ENCODE data around the gene AKAP6.

The AKAP6 gene

GRCh38 chr14:32713856-32714255 is 384.8 kb downstream of the AKAP6 start:
- no peak for DNase-seq (ENCODE audit: low read depth)
- TF ChIP-seq CTCF (IDR thresholded peaks at IDR 0.05; ENCODE audit: control insufficient read depth, extremely low read depth, insufficient read depth) = no peak
- no peak overlapping the region for H3K4me3 ChIP-seq (ENCODE audit: low read depth, low read length)

DNA sequence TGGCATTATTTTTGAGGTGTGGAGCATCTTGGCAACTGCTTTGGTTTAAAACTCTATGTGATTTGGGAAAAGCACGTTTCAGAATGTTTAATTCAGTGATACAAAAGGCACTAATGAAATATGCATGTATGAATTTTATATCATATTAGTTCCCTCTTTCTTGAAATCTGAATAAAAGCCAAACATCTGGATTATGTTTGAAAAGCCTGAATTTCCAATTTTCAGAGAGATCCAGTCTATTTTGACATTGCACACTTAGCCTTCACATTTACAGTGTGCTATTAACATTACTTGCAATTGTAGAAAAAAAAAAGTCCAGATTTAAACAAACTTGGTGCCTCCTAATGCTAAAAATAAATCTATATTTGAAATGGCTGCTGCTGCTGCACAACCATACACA is 390.5 kb downstream of the AKAP6 start:
- H3K4me3 ChIP-seq (ENCODE audit: low read depth, low read length) = no peak overlapping the region
- TF ChIP-seq CTCF (IDR thresholded peaks at IDR 0.05; ENCODE audit: control insufficient read depth, extremely low read depth, insufficient read depth) = no peak
- DNase-seq (ENCODE audit: low read depth) = no peak

GRCh38 chr14:32720927-32721326 is 391.8 kb downstream of the AKAP6 start:
- no peak for TF ChIP-seq CTCF (IDR thresholded peaks at IDR 0.05; ENCODE audit: control insufficient read depth, extremely low read depth, insufficient read depth)
- no peak for DNase-seq (ENCODE audit: low read depth)
- no peak overlapping the region for H3K4me3 ChIP-seq (ENCODE audit: low read depth, low read length)

DNA sequence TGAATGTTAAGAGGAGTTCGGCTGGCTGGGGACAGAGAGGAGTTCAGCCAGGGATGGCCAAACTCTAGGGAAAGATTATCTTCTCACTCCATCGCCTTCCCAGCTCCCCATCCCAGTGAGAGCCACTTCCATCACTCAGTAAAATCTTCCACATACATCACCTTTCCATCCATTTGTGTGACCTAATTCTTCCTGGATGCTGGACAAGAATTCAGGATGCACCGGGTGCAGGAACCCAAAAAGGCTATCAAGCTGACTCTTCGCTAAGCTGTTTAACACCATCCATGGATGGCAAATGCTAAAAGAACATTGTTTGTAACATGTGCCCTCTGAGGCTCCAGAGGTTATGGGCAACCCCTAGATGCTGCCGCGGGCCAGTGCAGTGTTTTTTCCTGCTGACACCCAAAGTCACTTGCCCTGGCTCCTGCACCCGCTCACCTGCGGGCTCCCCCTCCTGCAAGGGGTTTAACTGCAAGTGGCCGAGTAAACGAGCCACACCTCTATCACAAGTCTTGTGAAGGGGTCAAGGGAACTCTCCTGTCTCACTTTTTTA is 393.6 kb downstream of the AKAP6 start:
- no peak for DNase-seq (ENCODE audit: low read depth)
- TF ChIP-seq CTCF (IDR thresholded peaks at IDR 0.05; ENCODE audit: control insufficient read depth, extremely low read depth, insufficient read depth) = no peak

GRCh38 chr14:32724867-32725471 is 395.9 kb downstream of the AKAP6 start:
- no peak for TF ChIP-seq CTCF (IDR thresholded peaks at IDR 0.05; ENCODE audit: control insufficient read depth, extremely low read depth, insufficient read depth)
- no peak for DNase-seq (ENCODE audit: low read depth)
- no peak overlapping the region for H3K4me3 ChIP-seq (ENCODE audit: low read depth, low read length)

More for the DNA sequence above, 393.6 kb downstream of the AKAP6 start:
- H3K4me3 ChIP-seq (ENCODE audit: low read depth, low read length) = no peak overlapping the region

- no peak for DNase-seq (ENCODE audit: low read depth)
- no peak for TF ChIP-seq CTCF (IDR thresholded peaks at IDR 0.05; ENCODE audit: control insufficient read depth, extremely low read depth, insufficient read depth)
- H3K4me3 ChIP-seq (ENCODE audit: low read depth, low read length) = no peak overlapping the region
These were observed 397.4 kb downstream of the AKAP6 start for GRCh38 chr14:32726516-32726915.

DNA sequence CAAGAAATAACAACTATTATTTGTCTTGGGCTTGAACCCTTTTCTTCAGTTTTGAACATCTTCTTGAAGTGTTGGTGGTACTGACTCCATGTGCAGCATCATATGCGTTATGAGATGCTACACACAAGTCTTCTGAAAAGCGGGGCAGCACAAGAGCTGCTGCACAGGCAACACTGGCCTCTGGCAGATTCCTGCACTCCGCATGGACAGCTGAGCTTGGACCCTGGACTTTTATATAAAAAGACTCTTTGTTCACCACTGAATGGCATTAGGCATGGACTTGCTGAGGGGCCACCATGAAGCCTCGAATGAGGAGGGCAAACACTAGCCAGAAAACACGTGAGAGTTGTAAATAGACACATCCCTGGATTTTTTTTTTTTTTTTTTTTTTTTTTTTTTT is 398.7 kb downstream of the AKAP6 start:
- H3K4me3 ChIP-seq (ENCODE audit: low read depth, low read length) = no peak overlapping the region
- TF ChIP-seq CTCF (IDR thresholded peaks at IDR 0.05; ENCODE audit: control insufficient read depth, extremely low read depth, insufficient read depth) = no peak
- DNase-seq (ENCODE audit: low read depth) = no peak
